H9 (cell line): Measurements from ENCODE around the gene VPS72. TPM values are rescaled to one million over a fixed set of nuclear protein-coding genes. Genes with fewer than 3 reads are reported as not detected.

Experiments used
- DNase-seq: peaks from one replicate; pipeline ENCODE4 v3.0.0-alpha.2; 2017
- H2AFZ ChIP-seq: one replicate; pipeline ENCODE4 v1.6.1; 2013; ENCODE audit warnings: mild to moderate bottlenecking, low read length, control low read depth, moderate library complexity
- H2AK5ac ChIP-seq: 2 replicates; pipeline ENCODE4 v1.6.1; 2013; ENCODE audit warnings: low read length, control low read depth, mixed read lengths; ENCODE audit not compliant: insufficient read length
- H2BK120ac ChIP-seq: one replicate; pipeline ENCODE4 v1.6.1; 2013; ENCODE audit warnings: low read depth, mild to moderate bottlenecking, low read length, control low read depth, inconsistent platforms; ENCODE audit not compliant: poor library complexity, severe bottlenecking
- H2BK12ac ChIP-seq: 2 replicates; pipeline ENCODE4 v1.6.1; 2013; ENCODE audit warnings: low read length, control low read depth, mixed read lengths, low read depth; ENCODE audit not compliant: insufficient read length
- H2BK15ac ChIP-seq: 2 replicates; pipeline ENCODE4 v1.6.1; 2013; ENCODE audit warnings: low read depth, low read length, control low read depth
- H2BK20ac ChIP-seq: one replicate; pipeline ENCODE4 v1.6.1; 2013; ENCODE audit warnings: low read depth, mild to moderate bottlenecking, low read length, control low read depth, inconsistent platforms; ENCODE audit not compliant: poor library complexity, severe bottlenecking
- H2BK5ac ChIP-seq: 2 replicates; pipeline ENCODE4 v1.6.1; 2013; ENCODE audit warnings: low read length, control low read depth, mixed read lengths; ENCODE audit not compliant: insufficient read length
- H3K14ac ChIP-seq: 2 replicates; pipeline ENCODE4 v1.6.1; 2013; ENCODE audit warnings: low read length, control low read depth; ENCODE audit not compliant: insufficient read depth
- H3K18ac ChIP-seq: 2 replicates; pipeline ENCODE4 v1.6.1; 2013; ENCODE audit warnings: low read depth, mild to moderate bottlenecking, mixed read lengths, low read length, control low read depth; ENCODE audit not compliant: insufficient read length
- H3K23ac ChIP-seq: 2 replicates; pipeline ENCODE4 v1.6.1; 2013; ENCODE audit warnings: low read length, control low read depth, mixed read lengths, low read depth; ENCODE audit not compliant: insufficient read length
- H3K23me2 ChIP-seq: 2 replicates; pipeline ENCODE4 v1.6.1; 2013; ENCODE audit warnings: low read depth, mild to moderate bottlenecking, mixed read lengths, low read length, control low read depth; ENCODE audit not compliant: insufficient read length, poor library complexity, severe bottlenecking
- H3K27ac ChIP-seq: 2 replicates; pipeline ENCODE4 v1.5.1; 2013; ENCODE audit warnings: low read length, control low read depth, mixed read lengths, low read depth; ENCODE audit not compliant: insufficient read length
- H3K27me3 ChIP-seq: 2 replicates; pipeline ENCODE4 v1.6.1; 2013; ENCODE audit warnings: low read length, control low read depth, inconsistent platforms; ENCODE audit not compliant: insufficient read depth
- H3K4ac ChIP-seq: 2 replicates; pipeline ENCODE4 v1.6.1; 2013; ENCODE audit warnings: low read depth, mild to moderate bottlenecking, control low read depth, inconsistent platforms, low read length, moderate library complexity
- H3K4me1 ChIP-seq: 2 replicates; pipeline ENCODE4 v1.6.1; 2013; ENCODE audit warnings: low read length, control low read depth, inconsistent platforms; ENCODE audit not compliant: insufficient read depth
- H3K4me2 ChIP-seq: 2 replicates; pipeline ENCODE4 v1.6.1; 2013; ENCODE audit warnings: low read length, control low read depth, mixed read lengths; ENCODE audit not compliant: insufficient read length, insufficient read depth
- H3K56ac ChIP-seq: 2 replicates; pipeline ENCODE4 v1.6.1; 2013; ENCODE audit warnings: low read depth, mild to moderate bottlenecking, mixed read lengths, low read length, control low read depth; ENCODE audit not compliant: insufficient read length
- H3K79me1 ChIP-seq: 2 replicates; pipeline ENCODE4 v1.6.1; 2013; ENCODE audit warnings: low read depth, mild to moderate bottlenecking, moderate library complexity, low read length, control low read depth, inconsistent platforms; ENCODE audit not compliant: insufficient read depth, poor library complexity, severe bottlenecking
- H3K79me2 ChIP-seq: 2 replicates; pipeline ENCODE4 v1.6.1; 2013; ENCODE audit warnings: low read length, control low read depth, inconsistent platforms; ENCODE audit not compliant: insufficient read depth
- H3K9ac ChIP-seq: 2 replicates; pipeline ENCODE4 v1.6.1; 2013; ENCODE audit warnings: low read length, control low read depth, mixed read lengths; ENCODE audit not compliant: insufficient read length; ENCODE audit errors: extremely low read depth
- H3K9me3 ChIP-seq: one replicate; pipeline ENCODE4 v1.6.1; 2013; ENCODE audit warnings: low read depth, low read length, inconsistent platforms; ENCODE audit not compliant: control insufficient read depth
- H3T11ph ChIP-seq: one replicate; pipeline ENCODE4 v1.6.1; 2013; ENCODE audit warnings: mild to moderate bottlenecking, low read length, control low read depth, inconsistent platforms
- H4K20me1 ChIP-seq: one replicate; pipeline ENCODE4 v1.6.1; 2013; ENCODE audit not compliant: control insufficient read depth, insufficient read length, insufficient read depth
- H4K5ac ChIP-seq: 2 replicates; pipeline ENCODE4 v1.6.1; 2013; ENCODE audit warnings: low read depth, mild to moderate bottlenecking, mixed read lengths, low read length, control low read depth; ENCODE audit not compliant: insufficient read length
- H4K8ac ChIP-seq: replicated peaks from 2 replicates; pipeline ENCODE4 v1.6.1; 2013; ENCODE audit warnings: low read length, control low read depth, mixed read lengths, low read depth; ENCODE audit not compliant: insufficient read length
- H4K91ac ChIP-seq: 2 replicates; pipeline ENCODE4 v1.6.1; 2013; ENCODE audit warnings: low read depth, mild to moderate bottlenecking, moderate library complexity, mixed read lengths, low read length, control low read depth; ENCODE audit not compliant: insufficient read length
- H3K27ac Mint-ChIP-seq, 3 experiments: 2 replicates in 2 of 3; 3 replicates in 1 of 3; pipeline ENCODE4 v1.8.0; 2020 to 2021; ENCODE audit warnings: mixed read lengths in 3 of 3, mild to moderate bottlenecking in 1 of 3, moderate library complexity in 1 of 3
- H3K27me3 Mint-ChIP-seq: 2 replicates; pipeline ENCODE4 v1.8.0; 2021; ENCODE audit warnings: low read depth, mild to moderate bottlenecking, moderate library complexity, mixed read lengths
- H3K36me3 Mint-ChIP-seq, 3 experiments: 2 replicates in 2 of 3; 3 replicates in 1 of 3; pipeline ENCODE4 v1.8.0; 2020 to 2021; ENCODE audit warnings: low read depth in 3 of 3, mixed read lengths in 3 of 3; ENCODE audit not compliant: insufficient read depth in 1 of 3
- H3K4me1 Mint-ChIP-seq, 2 experiments: 2 replicates each; pipeline ENCODE4 v1.8.0; 2020; ENCODE audit warnings: mixed read lengths in 2 of 2
- H3K4me3 Mint-ChIP-seq, 2 experiments: 2 replicates in 1 of 2; 3 replicates in 1 of 2; pipeline ENCODE4 v1.8.0; 2020 to 2021; ENCODE audit warnings: mild to moderate bottlenecking in 2 of 2, mixed read lengths in 2 of 2, moderate library complexity in 1 of 2
- H3K9me3 Mint-ChIP-seq, 2 experiments: 2 replicates in 1 of 2; 3 replicates in 1 of 2; pipeline ENCODE4 v1.8.0; 2020; ENCODE audit warnings: mild to moderate bottlenecking in 2 of 2, mixed read lengths in 2 of 2, moderate library complexity in 1 of 2
- WGBS: extraction: QIAGEN DNeasy Blood & Tissue Kit; methylation state at CpG from one replicate; pipeline ENCODE4 v1.1.7; 2013; ENCODE audit warnings: missing lambda C conversion rate, low lambda C conversion rate, mixed read lengths; ENCODE audit not compliant: insufficient read length; ENCODE audit errors: extremely low coverage; 5-methylcytosine and 5-hydroxymethylcytosine counted together
- total RNA-seq: library from RNA; stranded (reverse); gene quantifications from 2 replicates; pipeline ENCODE4 v1.2.1, GENCODE V29; 2021
- TF ChIP-seq, protein P1 (sequence below): fragments of 200-600 bp; sonication (generic); conservative IDR thresholded peaks from 3 replicates; pipeline ENCODE4 v1.8.0; 2021; ENCODE audit warnings: antibody characterized with exemption, mild to moderate bottlenecking

The VPS72 gene
- total RNA-seq, 1 experiment from 2014 or later = 91.4 TPM

DNA sequence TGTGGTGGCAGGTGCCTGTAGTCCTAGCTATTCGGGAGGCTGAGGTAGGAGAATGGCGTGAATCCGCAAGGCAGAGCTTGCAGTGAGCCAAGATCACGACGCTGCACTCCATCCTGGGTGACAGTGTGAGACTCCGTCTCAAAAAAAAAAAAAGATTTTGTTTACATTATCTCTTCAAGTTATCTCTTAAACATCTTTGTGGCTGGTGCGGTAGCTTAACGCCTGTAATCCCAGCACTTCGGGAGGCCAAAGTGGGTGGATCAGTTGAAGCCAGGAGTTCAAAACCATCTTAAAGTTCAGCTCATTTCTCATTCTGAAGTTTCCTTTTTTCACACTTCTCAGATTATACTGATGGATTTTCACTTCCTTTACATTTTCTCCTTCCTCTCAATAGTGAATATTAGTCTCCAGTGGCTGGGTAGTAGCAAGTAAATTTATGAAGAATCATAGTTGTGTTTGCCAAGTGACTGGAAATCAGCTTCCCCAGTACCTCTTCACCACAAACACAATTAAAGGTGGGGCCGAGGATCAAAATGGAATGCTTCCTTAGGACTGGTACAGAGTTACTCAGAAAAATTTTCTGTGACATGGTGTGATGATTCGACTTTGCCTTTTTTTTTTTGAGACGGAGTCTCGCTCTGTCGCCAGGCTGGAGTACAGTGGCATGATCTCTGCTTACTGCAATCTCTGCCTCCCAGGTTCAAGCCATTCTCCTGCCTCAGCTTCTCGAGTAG lies 22.1 kb upstream of the VPS72 start:
- H2BK12ac ChIP-seq = no peak overlapping the region
- H3K36me3 Mint-ChIP-seq = peaks cover 13 to 60% (median 40%) of the 10 kb centered on the region in 3 experiments; a peak in 6 of 7 replicates

More for the DNA sequence above, 22.1 kb upstream of the VPS72 start:
- Histone ChIP-seq H3K4ac (no peak overlapping the region), H3K27me3 (no peaks in the 10 kb centered on the region), H2BK5ac (no peak overlapping the region), H3K23ac (no peak overlapping the region), H2AK5ac (no peak overlapping the region), H4K20me1 (no peaks in the 10 kb centered on the region), H3K9ac (no peak overlapping the region), H3K14ac (no peak overlapping the region), H4K5ac (no peak overlapping the region), H2BK15ac (no peak overlapping the region), H3K56ac (no peak overlapping the region), H3K79me2 (peaks cover 12% of the 10 kb centered on the region; the same call in 1 of the 2 replicates), H2BK120ac (no peak overlapping the region), H2BK20ac (no peak overlapping the region), H4K91ac (no peak overlapping the region), H3K79me1 (peaks cover 12% of the 10 kb centered on the region), H2AFZ (no peak overlapping the region), H3T11ph (no peak overlapping the region), H3K4me2 (no peak overlapping the region), H3K9me3 (no peaks in the 10 kb centered on the region), H3K4me1 (no peaks in the 10 kb centered on the region), H3K23me2 (no peaks in the 10 kb centered on the region), H3K27ac (no peak overlapping the region), H4K8ac (no peak overlapping the region), H3K18ac (no peak overlapping the region)
- no peaks in the 10 kb centered on the region for H3K27me3 Mint-ChIP-seq
- TF ChIP-seq, protein P1, sequence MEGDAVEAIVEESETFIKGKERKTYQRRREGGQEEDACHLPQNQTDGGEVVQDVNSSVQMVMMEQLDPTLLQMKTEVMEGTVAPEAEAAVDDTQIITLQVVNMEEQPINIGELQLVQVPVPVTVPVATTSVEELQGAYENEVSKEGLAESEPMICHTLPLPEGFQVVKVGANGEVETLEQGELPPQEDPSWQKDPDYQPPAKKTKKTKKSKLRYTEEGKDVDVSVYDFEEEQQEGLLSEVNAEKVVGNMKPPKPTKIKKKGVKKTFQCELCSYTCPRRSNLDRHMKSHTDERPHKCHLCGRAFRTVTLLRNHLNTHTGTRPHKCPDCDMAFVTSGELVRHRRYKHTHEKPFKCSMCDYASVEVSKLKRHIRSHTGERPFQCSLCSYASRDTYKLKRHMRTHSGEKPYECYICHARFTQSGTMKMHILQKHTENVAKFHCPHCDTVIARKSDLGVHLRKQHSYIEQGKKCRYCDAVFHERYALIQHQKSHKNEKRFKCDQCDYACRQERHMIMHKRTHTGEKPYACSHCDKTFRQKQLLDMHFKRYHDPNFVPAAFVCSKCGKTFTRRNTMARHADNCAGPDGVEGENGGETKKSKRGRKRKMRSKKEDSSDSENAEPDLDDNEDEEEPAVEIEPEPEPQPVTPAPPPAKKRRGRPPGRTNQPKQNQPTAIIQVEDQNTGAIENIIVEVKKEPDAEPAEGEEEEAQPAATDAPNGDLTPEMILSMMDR = no peak
- WGBS = no CpG with 5 or more reads among the region's 15 CpGs
- H3K4me3 Mint-ChIP-seq = no peak overlapping the region
- peak overlapping the region in 2 of 3 experiments; percentile 81 to 92; a peak in 4 of 7 replicates for H3K27ac Mint-ChIP-seq
- no peak for DNase-seq
- H3K9me3 Mint-ChIP-seq = no peaks in the 10 kb centered on the region
- peaks cover 2 to 4% of the 10 kb centered on the region in 2 experiments; a peak in 2 of 4 replicates for H3K4me1 Mint-ChIP-seq
